ENCODE results near the gene RAI14. TPM values are rescaled to one million over a fixed set of nuclear protein-coding genes. Genes with fewer than 3 reads are reported as not detected.
"Not testable (repeated sequence)": the region's sequence is repeated elsewhere in the genome, so short reads cannot be mapped to it uniquely, and the experiment has no call there.

Gene RAI14
- total RNA-seq, 4 donors from 2014 or later: 45.8 to 143 (median 80.5) TPM

GRCh38 chr5:34751807-34752736 lies 95.9 kb downstream of the RAI14 start:
- H3K27me3 ChIP-seq: no peaks in the 10 kb centered on the region
- ATAC-seq: no peak
- peaks cover 0 to under 1% of the 10 kb centered on the region in 2 donors for H3K36me3 ChIP-seq
- peaks cover 0 to 11% (median 0%) of the 10 kb centered on the region in 3 donors for H3K4me1 ChIP-seq
- no peak overlapping the region for H3K27ac ChIP-seq
- no peaks in the 10 kb centered on the region for H3K9me3 ChIP-seq
- 91 to 95% methylated on average over 15 of the region's 15 CpGs for WGBS, 2 donors (ENCODE audit: low coverage in 1 of 2)
- TF ChIP-seq CTCF (IDR thresholded peaks at IDR 0.05) (no peak), POLR2A (IDR thresholded peaks at IDR 0.05) (no peak), POLR2AphosphoS5 (IDR thresholded peaks at IDR 0.05) (no peak), EP300 (IDR thresholded peaks at IDR 0.05) (no peak)
- H3K4me3 ChIP-seq: no peak overlapping the region

GRCh38 chr5:34753236-34753635 lies 97.1 kb downstream of the RAI14 start:
- H3K4me3 ChIP-seq, H3K27ac ChIP-seq, H3K9me3 ChIP-seq, H3K27me3 ChIP-seq, ATAC-seq: not testable (repeated sequence)
- WGBS, 2 donors (ENCODE audit: low coverage in 1 of 2): 92 to 95% methylated on average over 2 of the region's 2 CpGs
- H3K36me3 ChIP-seq: peaks cover 0 to 11% of the 10 kb centered on the region in 2 donors
- peaks cover 0 to 11% (median 0%) of the 10 kb centered on the region in 3 donors for H3K4me1 ChIP-seq

GRCh38 chr5:34755926-34756325 lies 99.8 kb downstream of the RAI14 start:
- Histone ChIP-seq H3K4me1 (no peaks in the 10 kb centered on the region), H3K36me3 (peaks cover 0 to 35% of the 10 kb centered on the region in 2 donors), H3K27ac (no peak overlapping the region), H3K9me3 (no peaks in the 10 kb centered on the region), H3K27me3 (no peaks in the 10 kb centered on the region), H3K4me3 (no peak overlapping the region)
- WGBS, 2 donors (ENCODE audit: low coverage in 1 of 2): 72 to 81% methylated on average over 2 to 4 of the region's 4 CpGs
- TF ChIP-seq CTCF (IDR thresholded peaks at IDR 0.05) (no peak), POLR2A (IDR thresholded peaks at IDR 0.05) (no peak), POLR2AphosphoS5 (IDR thresholded peaks at IDR 0.05) (no peak), EP300 (IDR thresholded peaks at IDR 0.05) (no peak)
- no peak for ATAC-seq

DNA sequence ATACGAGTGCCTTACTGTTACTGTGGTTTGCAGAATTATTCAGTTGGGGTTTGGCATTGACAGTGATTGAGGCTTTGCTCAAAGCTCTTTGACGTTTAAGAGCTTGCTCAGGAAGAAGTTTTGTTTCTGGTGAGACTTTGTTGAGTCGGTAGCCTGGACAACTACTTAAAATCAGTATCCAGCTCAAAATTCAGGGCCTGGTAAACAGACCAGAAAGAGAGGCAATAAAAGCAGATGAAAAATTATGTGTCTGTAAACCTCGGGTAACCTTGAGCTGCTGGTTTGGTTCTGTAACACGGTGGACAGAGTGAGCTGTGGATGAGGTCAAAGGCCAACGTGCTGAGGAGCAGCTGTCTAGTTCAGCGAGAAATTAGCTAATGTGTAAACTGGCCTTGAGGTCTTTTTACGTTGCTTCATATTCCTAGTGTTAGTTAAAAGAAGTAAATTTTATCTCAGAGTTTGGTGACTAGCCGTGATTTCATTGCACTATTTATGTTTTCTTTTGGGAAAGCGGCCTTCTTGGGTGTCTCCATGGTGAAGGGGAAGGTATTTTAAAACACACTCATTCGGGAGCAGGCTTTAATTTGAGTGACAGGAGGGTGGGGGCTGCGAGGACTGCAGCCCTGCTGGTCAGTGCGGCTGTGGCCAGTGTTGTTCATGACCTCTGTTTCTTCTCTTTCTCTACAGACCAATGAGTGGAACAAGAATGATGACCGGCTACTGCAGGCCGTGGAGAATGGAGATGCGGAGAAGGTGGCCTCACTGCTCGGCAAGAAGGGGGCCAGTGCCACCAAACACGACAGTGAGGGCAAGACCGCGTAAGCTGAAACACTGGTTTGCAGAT lies 100.9 kb downstream of the RAI14 start:
- Histone ChIP-seq H3K27ac (no peak overlapping the region), H3K27me3 (no peaks in the 10 kb centered on the region), H3K36me3 (peaks cover 0 to 41% of the 10 kb centered on the region in 2 donors), H3K4me3 (no peak overlapping the region), H3K4me1 (peaks cover 0 to under 1% (median 0%) of the 10 kb centered on the region in 3 donors), H3K9me3 (no peaks in the 10 kb centered on the region)
- no peak for TF ChIP-seq CTCF (IDR thresholded peaks at IDR 0.05)
- no peak for TF ChIP-seq EP300 (IDR thresholded peaks at IDR 0.05)
- no peak for TF ChIP-seq POLR2A (IDR thresholded peaks at IDR 0.05)
- no peak for TF ChIP-seq POLR2AphosphoS5 (IDR thresholded peaks at IDR 0.05)
- 60 to 64% methylated on average over 13 to 14 of the region's 20 CpGs for WGBS, 2 donors (ENCODE audit: low coverage in 1 of 2)
- ATAC-seq: no peak

DNA sequence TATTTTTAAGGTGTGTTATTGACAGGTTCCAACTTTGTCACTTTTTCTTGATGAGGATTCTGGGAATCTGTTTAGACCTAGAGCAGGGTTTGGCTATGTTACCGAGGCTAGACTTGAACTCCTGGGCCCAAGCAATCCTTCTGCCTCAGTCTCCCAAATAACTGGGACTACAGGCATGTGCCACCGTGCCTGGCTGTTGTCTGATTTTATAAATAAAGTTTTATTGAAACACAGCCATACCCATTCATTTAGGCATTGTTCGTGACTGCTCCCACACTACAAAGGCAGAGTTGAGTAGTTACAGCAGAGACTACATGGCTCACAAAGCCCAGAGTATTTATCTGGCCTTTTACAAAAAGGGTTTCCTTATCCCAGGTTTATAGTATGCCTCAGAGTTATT lies 102.4 kb downstream of the RAI14 start:
- peaks cover 0 to 41% of the 10 kb centered on the region in 2 donors for H3K36me3 ChIP-seq
- no peak for ATAC-seq
- no peak overlapping the region for H3K27ac ChIP-seq
- H3K9me3 ChIP-seq: no peaks in the 10 kb centered on the region
- no peaks in the 10 kb centered on the region for H3K27me3 ChIP-seq
- H3K4me1 ChIP-seq: peaks cover 0 to 7% (median 0%) of the 10 kb centered on the region in 3 donors
- 90 to 100% methylated on average over 2 to 3 of the region's 3 CpGs for WGBS, 2 donors (ENCODE audit: low coverage in 1 of 2)
- TF ChIP-seq EP300 (IDR thresholded peaks at IDR 0.05): no peak
- no peak for TF ChIP-seq POLR2A (IDR thresholded peaks at IDR 0.05)
- TF ChIP-seq POLR2AphosphoS5 (IDR thresholded peaks at IDR 0.05): no peak
- TF ChIP-seq CTCF (IDR thresholded peaks at IDR 0.05): no peak
- no peak overlapping the region for H3K4me3 ChIP-seq

DNA sequence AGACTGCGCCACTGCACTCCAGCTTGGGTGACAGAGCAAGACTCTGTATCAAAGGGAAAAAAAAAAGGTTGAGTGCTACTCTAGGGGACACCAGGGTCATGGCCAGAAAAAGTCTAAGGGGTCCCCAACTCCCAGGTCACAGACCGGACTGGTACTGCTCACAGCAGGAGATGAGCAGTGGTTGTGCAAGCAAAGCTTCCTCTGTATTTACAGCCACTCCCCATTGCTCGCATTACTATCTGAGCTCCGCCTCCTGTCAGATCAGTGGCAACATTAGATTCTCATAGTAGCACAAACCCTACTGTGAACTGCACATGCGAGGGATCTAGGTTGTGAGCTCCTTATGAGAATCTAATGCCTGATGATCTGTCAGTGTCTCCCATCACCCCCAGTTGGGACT lies 103.1 kb downstream of the RAI14 start:
- not testable (repeated sequence) for H3K4me1 ChIP-seq, H3K27me3 ChIP-seq, H3K4me3 ChIP-seq, ATAC-seq, H3K9me3 ChIP-seq, H3K27ac ChIP-seq
- 78 to 91% methylated on average over 3 to 5 of the region's 5 CpGs for WGBS, 2 donors (ENCODE audit: low coverage in 1 of 2)
- peaks cover 0 to 41% of the 10 kb centered on the region in 2 donors for H3K36me3 ChIP-seq
